ENCODE results near the gene TMEM271.
"Not testable (repeated sequence)": the region's sequence is repeated elsewhere in the genome, so short reads cannot be mapped to it uniquely, and the experiment has no call there.

Gene TMEM271

GRCh38 chr4:566508-567295 is 9.4 kb downstream of the TMEM271 start:
- peak in 1 of 56 donors; percentile 42 for DNase-seq

- no peak for DNase-seq
These were observed 10.1 kb downstream of the TMEM271 start for GRCh38 chr4:566035-566434.

- not testable (repeated sequence) for DNase-seq
These were observed 10.5 kb downstream of the TMEM271 start for GRCh38 chr4:565614-566013.

- not testable (repeated sequence) for DNase-seq
These were observed 13.6 kb downstream of the TMEM271 start for GRCh38 chr4:562458-562857.

- no peak for DNase-seq
These were observed 14.7 kb downstream of the TMEM271 start for GRCh38 chr4:561426-561825.

- peak in 34 of 56 donors; percentile 29 to 90 (median 60) for DNase-seq
These were observed 15.3 kb downstream of the TMEM271 start for GRCh38 chr4:560731-561291.

GRCh38 chr4:560061-560460 is 16.0 kb downstream of the TMEM271 start:
- DNase-seq, result no peak

GRCh38 chr4:555566-556275 is 20.4 kb downstream of the TMEM271 start:
- no peak for DNase-seq

GRCh38 chr4:554793-555320 is 21.2 kb downstream of the TMEM271 start:
- not testable (repeated sequence) for DNase-seq

GRCh38 chr4:552019-552418 is 24.1 kb downstream of the TMEM271 start:
- no peak for DNase-seq

- not testable (repeated sequence) for DNase-seq
These were observed 25.8 kb downstream of the TMEM271 start for GRCh38 chr4:550268-550667.

GRCh38 chr4:548976-549375 is 27.1 kb downstream of the TMEM271 start:
- DNase-seq, result no peak

GRCh38 chr4:545612-546011 is 30.5 kb downstream of the TMEM271 start:
- no peak for DNase-seq

GRCh38 chr4:544386-545105 is 31.5 kb downstream of the TMEM271 start:
- DNase-seq, result no peak

- no peak for DNase-seq
These were observed 34.8 kb downstream of the TMEM271 start for GRCh38 chr4:541271-541670.

- no peak for DNase-seq
These were observed 37.5 kb downstream of the TMEM271 start for GRCh38 chr4:538542-539142.

GRCh38 chr4:537436-538264 is 38.4 kb downstream of the TMEM271 start:
- no peak for DNase-seq

GRCh38 chr4:536351-536972 is 39.6 kb downstream of the TMEM271 start:
- no peak for DNase-seq

- DNase-seq, result no peak
These were observed 40.2 kb downstream of the TMEM271 start for GRCh38 chr4:535924-536281.
